Suppressor macrophage treated with lipopolysaccharide for 1 hour (primary cell): Measurements from ENCODE around the gene GRXCR2.
A peak's percentile ranks its signal among the peaks of the same experiment; 100 is the strongest.
"Not testable (repeated sequence)": the region's sequence is repeated elsewhere in the genome, so short reads cannot be mapped to it uniquely, and the experiment has no call there.

Experiments used
- DNase-seq, 3 donors: peaks; one replicate each; pipeline ENCODE4 v3.0.0-alpha.2; 2020 to 2022

The GRXCR2 gene, protein sequence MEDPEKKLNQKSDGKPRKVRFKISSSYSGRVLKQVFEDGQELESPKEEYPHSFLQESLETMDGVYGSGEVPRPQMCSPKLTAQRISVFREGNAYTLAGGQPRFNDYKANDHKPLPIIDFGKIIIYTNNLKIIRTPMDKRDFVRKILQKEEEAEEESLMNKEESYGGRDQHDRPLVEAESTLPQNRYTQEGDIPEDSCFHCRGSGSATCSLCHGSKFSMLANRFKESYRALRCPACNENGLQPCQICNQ

DNA sequence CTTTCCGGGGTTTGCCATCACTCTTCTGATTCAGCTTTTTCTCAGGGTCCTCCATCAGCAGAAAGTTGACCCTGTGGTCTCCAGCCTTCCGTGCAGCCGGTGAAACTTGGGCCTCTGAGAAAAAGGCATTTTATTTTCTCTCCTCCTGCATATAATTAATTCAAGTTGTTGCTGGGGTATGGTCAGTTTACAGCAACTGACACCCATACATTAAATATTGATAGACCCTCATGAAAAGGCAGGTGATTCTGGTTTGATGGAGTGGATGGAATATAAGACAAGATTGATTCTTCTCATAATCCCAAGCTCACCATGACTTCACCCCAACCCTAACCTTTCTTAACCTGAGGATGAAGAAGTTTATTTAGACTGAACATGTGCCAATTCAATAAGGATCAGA, at the start of gene GRXCR2:
Gene GRXCR2 (minus strand): TSS at position 101 of the 400 bp plus-strand sequence. CDS start 46 bp downstream, at position 55.
- no peak for DNase-seq

DNA sequence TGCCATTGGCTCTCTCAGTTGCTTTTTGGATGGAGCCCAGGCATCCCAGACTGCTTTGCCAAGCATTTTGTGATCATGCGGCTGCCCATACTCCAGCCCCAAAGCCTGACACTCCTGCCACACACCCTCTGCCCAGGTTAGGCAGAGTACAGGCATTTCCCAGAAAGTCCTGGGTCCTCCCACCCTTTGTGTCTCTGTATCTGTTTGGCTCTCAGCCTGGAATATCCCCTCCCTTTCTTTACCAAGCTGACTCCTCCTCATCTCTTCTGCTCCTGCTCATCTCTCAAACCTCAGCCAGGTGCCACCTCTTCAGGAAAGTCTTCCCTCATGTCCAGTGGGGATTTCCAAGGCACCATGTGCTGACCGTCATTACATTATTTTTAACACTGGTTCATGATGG, 49.2 kb upstream of the GRXCR2 start:
- no peak for DNase-seq

DNA sequence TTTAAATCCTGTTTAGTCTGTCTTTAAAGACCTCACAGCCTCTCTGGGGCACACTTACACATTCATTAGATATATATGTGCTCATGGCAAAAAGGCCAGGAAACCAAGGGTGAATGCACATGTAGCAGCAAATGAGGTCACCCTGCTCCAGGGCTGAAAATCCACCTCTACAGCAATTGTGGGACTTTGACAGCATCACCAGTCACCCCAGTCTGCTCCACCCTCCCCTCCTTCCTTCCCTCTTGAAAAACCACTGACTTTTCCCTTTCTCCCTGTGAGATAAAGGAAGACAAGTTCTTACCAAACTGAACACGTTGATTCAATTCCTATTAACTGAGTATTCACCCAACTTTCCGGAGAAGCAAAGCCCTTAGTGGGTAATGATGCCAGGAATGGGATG, 48.4 kb upstream of the GRXCR2 start:
- no peak for DNase-seq

DNA sequence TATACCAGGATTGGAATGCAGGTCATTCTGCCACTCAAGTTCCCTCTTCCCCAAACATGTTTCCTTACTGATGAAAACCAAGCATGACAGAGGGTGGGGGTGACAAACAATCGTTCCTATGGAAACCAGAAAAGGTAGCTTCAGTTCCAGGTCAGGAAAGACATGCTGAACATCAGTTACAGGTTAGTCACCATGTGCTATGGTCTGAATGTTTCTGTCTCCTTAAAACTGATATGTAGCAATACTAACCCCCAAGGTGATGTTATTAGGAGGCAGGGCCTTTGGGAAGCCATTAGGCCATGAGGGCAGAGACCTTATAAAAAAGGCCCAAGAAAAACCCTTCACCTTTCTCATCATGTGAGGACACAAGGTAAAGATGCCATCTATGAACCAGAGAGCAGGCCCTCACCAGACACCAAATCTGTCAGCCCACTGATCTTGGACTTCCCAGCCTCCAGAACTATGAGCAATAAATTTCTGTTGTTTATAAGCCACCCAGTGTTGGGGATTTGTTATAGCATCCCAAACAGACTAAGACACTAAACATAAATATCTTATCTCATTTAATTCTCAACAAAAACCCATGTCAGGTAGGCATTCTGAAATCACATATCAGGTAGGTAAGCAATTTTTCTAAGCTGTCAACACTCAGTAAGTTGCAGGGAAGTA, 47.9 kb upstream of the GRXCR2 start:
- DNase-seq: no peak

DNA sequence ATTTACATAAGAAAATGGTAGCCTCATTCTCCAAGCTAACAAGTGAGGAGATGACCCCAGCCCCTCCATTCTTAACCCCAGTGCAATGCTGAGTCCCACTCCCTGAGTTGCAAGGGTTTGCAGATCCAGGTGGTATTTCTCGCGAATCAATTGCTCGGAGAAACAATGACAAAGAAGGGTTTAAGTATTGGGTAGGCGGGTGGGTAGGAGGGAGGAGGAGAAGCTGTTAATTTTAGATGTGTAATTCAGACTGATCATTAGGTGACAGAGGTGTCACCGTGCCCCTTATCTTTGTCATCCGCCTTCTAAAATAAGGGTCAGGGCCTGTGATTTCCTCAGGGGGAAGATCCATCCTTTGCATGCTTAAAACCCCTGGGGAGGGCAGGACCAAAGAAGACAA, 46.6 kb upstream of the GRXCR2 start:
- no peak for DNase-seq

DNA sequence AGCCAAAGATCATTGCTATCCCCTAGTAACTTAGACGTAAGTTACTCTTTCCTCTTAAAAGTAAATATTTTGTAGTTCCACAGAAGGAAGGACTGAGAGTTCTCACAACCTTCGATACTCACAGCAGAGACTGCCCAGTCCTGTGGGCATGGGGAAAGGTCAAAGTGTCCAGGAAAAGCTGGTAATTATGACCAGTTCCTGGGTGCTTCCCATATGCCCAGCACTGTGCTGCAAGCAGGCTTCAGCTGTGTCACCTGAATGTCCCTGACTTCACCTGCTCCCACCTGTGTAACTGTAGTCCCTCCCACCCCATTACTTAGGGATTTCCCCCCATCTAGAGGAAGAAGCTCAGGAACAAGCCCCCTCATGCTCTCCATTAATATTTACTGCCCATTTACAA, 45.6 kb upstream of the GRXCR2 start:
- no peak for DNase-seq

DNA sequence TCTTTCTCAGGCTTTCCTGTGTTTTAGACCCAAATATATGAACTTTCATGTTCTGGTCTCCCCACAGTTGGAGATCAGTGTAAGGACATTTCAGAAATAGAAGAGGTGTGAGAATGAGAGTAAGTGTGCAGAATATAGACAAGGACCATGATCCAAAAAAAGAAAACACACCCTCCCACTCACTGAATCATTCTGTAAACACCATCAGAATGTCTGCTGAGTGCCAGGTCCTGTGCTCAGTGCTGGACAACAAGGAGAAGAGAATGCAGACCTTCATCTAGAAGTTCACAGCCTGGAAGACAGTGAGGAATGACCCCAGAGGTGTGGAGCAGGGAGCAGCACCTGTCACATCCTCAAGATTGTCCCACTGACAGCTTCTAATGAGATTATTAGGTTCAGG, 44.5 kb upstream of the GRXCR2 start:
- no peak for DNase-seq

DNA sequence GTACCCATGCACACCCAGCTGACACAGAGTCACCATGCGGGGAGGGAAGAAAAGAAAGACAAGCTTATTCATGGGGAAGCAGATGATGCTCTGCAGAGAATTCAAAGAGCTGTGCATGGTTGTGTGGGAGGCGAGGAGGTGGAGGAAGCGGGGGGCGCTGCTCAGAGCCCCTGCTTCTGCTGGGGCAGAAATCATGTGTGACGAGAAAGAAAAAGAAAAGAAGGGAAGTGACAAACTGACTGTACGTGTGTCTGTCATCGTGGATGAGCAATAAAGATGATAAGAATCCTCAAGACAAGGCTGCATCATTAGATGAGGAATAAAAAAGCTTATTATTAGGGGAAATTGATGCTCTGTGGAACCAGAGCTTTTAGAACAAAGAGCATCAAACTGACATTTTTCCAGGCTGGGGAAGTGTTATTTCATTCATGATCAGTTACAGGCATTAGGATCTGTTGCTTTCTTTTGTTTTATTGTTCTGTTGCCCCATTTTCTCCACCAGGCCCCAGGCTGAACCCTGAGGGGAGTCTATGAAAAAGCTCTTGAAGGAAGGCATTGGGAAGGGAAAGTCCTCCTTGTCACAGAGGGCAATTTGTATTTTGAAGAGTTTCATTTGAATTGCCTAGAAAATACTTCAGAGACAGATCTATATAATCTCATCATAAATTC, 43.3 kb upstream of the GRXCR2 start:
- peak; percentile 17 to 39 (median 38) for DNase-seq

DNA sequence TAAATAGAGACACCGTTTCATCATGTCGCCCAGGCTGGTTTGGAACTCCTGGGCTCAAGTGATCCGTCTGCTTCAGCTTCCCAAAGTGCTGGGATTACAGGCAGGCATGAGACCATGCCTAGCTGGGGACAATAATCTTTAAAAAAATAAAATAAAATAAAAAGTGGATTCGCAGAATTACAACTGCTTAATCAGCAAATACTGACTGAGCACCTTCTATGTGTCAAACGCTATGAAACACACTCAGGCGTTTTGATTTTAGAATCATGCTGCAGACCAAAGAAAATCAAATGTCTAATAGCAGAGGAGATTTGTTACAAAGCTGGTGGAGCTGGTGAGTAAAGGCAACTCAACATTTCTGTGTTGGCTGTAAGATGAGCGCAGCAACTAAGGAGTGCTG, 40.9 kb upstream of the GRXCR2 start:
- no peak for DNase-seq

DNA sequence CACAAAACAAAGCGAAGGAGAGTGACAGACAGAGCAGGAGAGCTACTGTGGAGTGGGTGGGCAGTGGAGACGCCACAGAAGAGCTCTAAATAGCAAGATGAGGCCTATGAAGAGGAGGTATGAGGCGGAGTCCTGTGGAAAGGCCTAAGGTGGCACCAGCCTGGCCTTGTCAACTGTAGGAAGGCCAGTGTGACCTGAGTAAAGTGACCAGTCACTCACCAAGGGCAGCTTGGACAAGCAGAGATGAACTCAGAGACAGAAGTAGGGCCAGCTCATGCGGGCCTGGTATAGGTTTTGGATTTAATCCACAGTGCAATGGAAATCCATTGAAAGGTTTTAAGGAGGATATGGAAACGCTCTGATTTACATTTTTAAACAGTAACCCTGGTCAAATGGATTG, 39.8 kb upstream of the GRXCR2 start:
- no peak for DNase-seq

DNA sequence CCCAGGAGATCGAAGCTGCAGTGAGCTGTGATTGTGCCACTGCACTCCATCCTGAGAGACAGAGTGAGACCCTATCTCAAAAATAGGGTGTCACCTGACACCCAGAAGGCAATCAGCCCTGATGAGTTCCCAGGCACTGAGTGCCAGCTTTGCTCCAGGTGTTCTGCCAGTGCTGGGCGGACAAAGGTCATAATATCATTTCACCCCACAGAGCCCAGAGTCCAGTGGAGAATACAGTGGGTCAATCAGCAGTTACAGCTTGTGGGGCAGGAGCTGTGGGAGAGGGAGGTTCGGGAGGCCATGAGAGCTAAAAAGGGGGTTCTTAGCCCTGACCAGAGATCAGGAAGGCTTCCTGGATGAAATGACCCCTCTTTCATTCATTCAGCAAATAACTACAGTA, 39.2 kb upstream of the GRXCR2 start:
- no peak for DNase-seq

DNA sequence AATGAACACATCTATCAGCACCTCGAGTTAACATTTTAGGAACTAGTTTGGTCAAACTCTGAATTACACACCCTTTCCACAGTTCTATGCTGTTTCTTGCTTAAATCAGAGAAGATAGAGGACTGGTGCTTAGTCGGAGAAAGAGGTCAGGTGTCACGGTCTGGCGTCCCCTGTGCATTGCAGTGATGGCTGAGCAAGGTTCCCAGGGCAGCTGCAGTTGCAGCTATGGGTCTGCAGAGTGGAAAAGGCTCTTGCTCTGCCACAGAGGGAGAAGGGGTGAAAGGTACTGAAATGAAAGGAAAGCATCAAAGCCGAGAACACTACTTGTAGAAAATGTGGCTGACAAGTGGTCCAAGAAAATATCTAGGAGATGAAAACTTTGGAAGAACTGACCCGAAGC, 38.4 kb upstream of the GRXCR2 start:
- no peak for DNase-seq

DNA sequence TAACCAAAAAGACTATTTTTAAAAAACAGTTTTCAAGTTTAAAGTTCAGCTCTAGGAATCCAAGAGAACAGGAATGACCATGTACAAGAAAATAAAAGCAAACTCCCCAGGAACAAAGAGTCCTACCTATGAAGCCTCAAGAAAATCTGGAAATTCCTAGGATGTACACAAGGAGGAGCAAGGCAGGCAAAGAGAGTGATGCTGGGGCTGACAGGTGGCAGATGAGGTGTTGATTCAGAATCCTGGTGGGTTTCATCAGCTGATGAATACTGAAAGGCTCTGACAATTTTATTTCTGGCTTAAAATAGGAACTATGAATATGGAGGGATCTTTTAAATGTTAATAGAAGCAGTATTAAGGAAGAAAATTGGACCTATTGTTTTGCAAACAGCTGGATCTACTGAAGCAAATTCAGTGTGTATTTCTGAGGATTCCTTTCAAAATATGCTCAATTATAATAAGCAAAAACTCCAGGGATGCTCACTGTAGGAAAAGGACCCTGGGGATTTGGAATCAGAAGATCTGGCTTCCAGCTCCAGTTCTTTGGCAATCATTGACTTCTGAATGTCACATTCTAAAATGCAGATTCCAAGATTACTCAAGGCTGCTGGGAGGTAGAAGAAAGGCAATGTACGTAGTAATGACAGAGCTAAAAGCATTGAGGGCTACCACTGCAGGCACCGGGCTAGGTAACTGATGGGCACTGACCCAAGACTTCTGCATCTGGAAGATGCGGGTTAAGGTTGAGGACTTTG, 35.6 kb upstream of the GRXCR2 start:
- no peak for DNase-seq

DNA sequence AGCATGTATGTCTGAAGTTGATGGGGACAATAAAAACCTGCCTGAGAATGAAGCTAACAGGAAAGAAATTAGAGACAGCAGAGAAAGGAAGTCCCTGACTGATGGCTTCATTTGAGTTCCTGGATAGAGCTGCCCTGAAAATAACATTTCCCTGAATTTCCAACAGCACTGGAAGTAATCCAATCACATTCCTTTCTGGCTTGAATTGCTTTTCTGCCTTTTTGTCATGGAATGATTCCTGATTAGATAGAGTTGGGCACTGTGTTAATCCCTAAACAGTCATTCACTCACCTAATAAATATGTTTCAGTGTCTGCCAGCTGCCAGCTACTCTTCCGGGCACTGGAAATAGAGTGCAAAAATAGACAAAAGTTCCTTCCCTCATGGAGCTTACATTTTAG, 33.6 kb upstream of the GRXCR2 start:
- DNase-seq: no peak

DNA sequence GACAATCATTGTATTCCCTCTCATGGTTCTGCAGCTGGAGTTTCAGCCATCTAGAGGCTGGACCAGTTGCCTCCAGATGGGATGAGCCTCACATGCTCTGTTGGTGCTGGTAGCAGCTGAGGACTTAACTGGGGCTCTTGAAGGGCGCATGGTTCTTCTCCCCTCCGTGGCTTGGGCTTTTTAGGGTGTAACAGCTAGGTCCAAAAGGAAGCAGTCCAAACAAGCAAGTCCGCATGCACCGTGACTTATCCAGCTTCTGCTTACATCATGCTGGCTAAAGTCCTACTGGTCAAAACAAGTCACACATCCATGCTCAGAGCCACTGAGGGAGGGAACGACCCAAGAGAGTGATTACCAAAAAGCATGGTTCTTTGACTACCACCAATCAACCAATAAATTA, 31.9 kb upstream of the GRXCR2 start:
- no peak for DNase-seq

DNA sequence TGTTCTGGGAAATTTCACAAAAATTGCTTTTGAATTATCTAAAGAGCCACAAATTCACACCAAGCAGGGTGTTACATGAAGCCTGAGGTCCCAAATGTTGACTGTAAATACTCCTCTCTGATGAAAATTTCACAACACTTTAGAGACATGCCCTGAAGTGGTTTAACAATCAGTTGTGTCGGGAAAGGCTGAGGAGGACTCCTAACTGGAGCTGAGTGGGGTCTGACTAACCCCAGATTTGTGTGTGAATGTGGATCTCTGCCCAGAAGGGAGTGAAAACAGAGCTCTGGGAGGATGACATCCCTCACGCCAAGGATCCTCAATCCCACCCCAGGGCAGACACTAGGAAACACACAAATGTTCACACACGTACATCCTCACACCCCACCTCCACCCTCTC, 31.1 kb upstream of the GRXCR2 start:
- DNase-seq: no peak

DNA sequence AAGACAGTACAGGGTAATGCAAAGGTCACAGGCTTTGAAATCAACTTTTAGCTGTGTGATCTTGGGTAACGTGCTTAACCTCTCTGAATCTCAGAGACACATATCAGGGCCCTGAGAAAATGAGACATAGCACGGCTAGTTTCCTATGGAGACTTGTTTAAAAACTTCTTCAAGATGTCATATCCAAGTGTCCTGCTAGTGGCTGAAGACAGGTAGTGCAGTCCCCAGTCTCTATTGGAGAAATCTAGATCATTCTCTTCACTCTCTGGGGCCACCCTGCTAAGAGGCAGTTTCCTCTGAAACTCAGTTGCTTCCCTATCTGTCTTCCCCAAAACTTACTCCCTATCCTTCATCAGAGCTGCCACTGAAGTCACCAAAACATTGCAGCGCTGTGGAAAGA, 30.3 kb upstream of the GRXCR2 start:
- DNase-seq: peak in 1 of 3 donors; percentile 12

DNA sequence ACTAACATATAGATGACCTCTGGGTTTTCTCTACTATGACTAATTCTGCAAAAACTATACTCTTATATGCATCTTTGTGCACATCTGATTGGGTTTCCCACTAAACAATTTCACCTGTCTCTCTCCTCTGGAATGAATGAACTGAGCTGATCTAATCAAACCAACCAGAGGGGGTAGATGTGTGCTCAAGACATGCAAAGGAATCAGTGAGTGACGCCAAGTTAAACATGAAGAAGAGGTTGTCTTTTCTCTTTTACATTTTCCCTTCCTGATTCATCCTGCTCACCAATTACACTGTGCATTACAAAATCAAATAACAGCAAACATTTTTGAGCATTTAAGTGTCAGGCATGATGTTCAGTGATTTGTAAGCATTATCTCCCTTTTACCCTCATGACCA, 29.6 kb upstream of the GRXCR2 start:
- DNase-seq: no peak

DNA sequence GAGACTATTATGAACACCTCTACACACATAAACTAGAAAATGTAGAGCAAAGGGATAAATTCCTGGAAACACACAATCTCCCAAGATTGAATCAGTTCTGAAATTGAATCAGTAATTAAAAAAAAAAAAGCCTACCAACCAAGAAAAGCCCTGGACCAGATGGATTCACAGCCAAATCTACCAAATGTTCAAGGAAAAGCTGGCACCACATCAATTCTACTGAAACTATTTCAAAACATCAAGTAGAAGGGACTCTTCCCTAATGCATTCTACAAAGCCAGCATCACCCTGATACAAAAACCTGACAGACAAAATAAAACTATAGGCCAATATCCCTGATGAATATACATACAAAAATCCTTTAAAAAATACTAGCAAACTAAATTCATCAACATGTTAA, 25.4 kb upstream of the GRXCR2 start:
- DNase-seq: no peak

DNA sequence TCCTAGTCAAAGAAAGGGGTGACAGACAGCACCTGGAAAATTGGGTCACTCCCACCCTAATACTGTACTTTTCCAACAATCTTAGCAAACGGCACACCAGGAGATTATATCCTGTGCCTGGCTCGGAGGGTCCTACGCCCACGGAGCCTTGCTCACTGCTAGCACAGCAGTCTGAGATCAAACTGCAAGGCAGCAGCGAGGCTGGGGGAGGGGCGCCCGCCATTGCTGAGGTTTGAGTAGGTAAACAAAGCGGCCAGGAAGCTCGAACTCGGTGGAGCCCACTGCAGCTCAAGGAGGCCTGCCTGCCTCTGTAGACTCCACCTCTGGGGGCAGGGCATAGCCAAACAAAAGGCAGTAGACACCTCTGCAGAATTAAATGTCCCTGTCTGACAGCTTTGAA, 18.6 kb upstream of the GRXCR2 start:
- DNase-seq: not testable (repeated sequence)

DNA sequence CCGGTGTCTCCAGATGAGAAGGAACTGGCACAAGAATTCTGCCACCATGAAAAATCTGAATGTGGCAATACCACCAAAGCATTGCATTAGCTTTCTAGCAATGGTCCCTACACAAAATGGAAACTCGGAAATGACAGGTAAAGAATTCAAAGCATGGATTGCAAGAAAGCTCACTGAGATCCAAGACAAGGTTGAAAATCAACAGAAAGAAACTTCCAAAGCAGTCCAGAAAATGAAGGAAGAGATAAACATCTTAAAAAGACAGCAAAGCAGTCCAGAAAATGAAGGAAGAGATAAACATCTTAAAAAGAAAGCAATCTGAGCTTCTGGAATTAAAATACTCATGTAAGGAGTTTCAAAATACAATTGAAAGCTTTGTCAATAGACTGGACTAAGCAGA, 16.8 kb upstream of the GRXCR2 start:
- no peak for DNase-seq

DNA sequence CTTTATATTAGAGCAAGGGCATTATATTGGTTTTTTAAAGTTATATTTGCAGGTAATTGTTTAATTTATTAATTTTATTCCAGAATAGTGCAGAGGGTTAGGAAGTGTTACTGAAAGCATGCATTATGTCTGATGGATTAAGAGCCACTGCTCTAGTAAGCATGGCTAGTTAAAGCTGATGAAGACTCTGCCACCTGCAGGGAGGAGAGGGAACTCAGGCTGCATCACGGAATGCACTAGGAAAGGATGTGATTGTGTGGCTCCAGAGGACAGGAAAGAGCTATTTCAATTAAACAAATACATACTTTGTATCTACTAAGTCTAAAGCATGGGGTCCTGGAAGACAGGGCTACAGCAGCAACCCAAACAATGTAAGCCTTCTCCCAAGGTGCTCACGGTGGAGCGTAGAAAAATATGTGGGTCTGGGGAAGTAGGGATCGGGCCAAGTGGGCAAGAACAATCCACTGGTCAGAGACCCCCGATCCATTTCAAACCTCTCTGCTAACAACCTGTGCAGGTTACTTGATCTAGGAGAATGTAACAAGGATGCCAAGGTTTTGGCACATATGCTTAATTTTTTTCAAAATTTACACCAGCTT, 15.3 kb upstream of the GRXCR2 start:
- peak in 2 of 3 donors; percentile 34 to 36 for DNase-seq

DNA sequence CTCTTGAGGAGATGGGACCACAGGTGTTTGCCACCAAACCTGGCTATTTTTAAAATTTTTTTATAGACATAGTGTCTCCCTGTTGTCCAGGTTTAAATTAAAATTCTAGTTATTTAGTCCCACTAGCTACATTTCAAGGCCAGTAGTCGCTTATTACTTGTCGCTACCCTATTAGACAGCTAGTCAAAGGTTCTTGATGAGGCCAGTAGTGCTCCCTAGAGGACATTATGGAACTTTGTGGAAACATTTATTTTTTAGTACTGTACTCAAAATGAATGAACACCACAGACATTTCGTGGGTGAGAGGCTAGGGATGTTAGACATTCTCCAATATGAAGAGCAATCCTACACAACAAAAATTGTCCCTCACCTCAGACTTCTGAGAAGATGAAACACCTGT, 14.4 kb upstream of the GRXCR2 start:
- no peak for DNase-seq
